ENCODE data around the gene MRPS5.

Gene MRPS5

GRCh38 chr2:95087379-95087778 lies 34.2 kb downstream of the MRPS5 start:
- no peak for DNase-seq (ENCODE audit: low spot score)

GRCh38 chr2:95086017-95086416 lies 35.6 kb downstream of the MRPS5 start:
- DNase-seq (ENCODE audit: low spot score): no peak

GRCh38 chr2:95082477-95082876 lies 39.1 kb downstream of the MRPS5 start:
- no peak for DNase-seq (ENCODE audit: low spot score)

- DNase-seq (ENCODE audit: low spot score): peak; percentile 30
Observed at GRCh38 chr2:95079199-95079683, 42.4 kb downstream of the MRPS5 start.

- DNase-seq (ENCODE audit: low spot score): no peak
Observed at GRCh38 chr2:95077861-95078603, 43.6 kb downstream of the MRPS5 start.

- DNase-seq (ENCODE audit: low spot score): no peak
Observed at GRCh38 chr2:95077530-95077825, 44.1 kb downstream of the MRPS5 start.

- peak; percentile 92 for DNase-seq (ENCODE audit: low spot score)
Observed at GRCh38 chr2:95076705-95077529, 44.7 kb downstream of the MRPS5 start.

GRCh38 chr2:95075440-95076132 lies 46.0 kb downstream of the MRPS5 start:
- DNase-seq (ENCODE audit: low spot score): no peak

GRCh38 chr2:95074663-95075439 lies 46.8 kb downstream of the MRPS5 start:
- DNase-seq (ENCODE audit: low spot score): peak; percentile 85

GRCh38 chr2:95073856-95074662 lies 47.5 kb downstream of the MRPS5 start:
- peak; percentile 38 for DNase-seq (ENCODE audit: low spot score)

GRCh38 chr2:95072424-95072823 lies 49.2 kb downstream of the MRPS5 start:
- no peak for DNase-seq (ENCODE audit: low spot score)

GRCh38 chr2:95071856-95072255 lies 49.8 kb downstream of the MRPS5 start:
- DNase-seq (ENCODE audit: low spot score): no peak

- DNase-seq (ENCODE audit: low spot score): no peak
Observed at GRCh38 chr2:95069465-95069864, 52.1 kb downstream of the MRPS5 start.

- DNase-seq (ENCODE audit: low spot score): no peak
Observed at GRCh38 chr2:95068256-95068655, 53.4 kb downstream of the MRPS5 start.

GRCh38 chr2:95063086-95063958 lies 58.3 kb downstream of the MRPS5 start:
- DNase-seq (ENCODE audit: low spot score): no peak

GRCh38 chr2:95062242-95063085 lies 59.1 kb downstream of the MRPS5 start:
- no peak for DNase-seq (ENCODE audit: low spot score)

GRCh38 chr2:95061601-95062183 lies 59.9 kb downstream of the MRPS5 start:
- no peak for DNase-seq (ENCODE audit: low spot score)

GRCh38 chr2:95061119-95061512 lies 60.5 kb downstream of the MRPS5 start:
- DNase-seq (ENCODE audit: low spot score): no peak

Measured in CD4-positive, alpha-beta T cell treated with Interleukin-2 at 100 ng/mL for 4 hours (primary cell).